Hindlimb muscle (tissue), 1 donor: Measurements from ENCODE around the gene AVPR2. TPM values are rescaled to one million over a fixed set of nuclear protein-coding genes. Genes with fewer than 3 reads are reported as not detected.

Experiments used
- DNase-seq: peaks from one replicate; pipeline ENCODE4 v3.0.0-alpha.2; 2013
- polyA plus RNA-seq: library from polyadenylated mRNA; unstranded; fragments of 120-200 nt; gene quantifications from one replicate; pipeline ENCODE4 v1.2.1, GENCODE V29; 2013; ENCODE audit not compliant: insufficient read length

The AVPR2 gene
- polyA plus RNA-seq, 1 donor: 1.4 TPM

GRCh38 chrX:153885968-153886903 lies 18.2 kb upstream of the AVPR2 start, which contains the start of gene L1CAM:
L1CAM (minus strand) TSS chrX:153886173; CDS start chrX:153875836, 10,337 bp downstream.
- DNase-seq: no peak

DNA sequence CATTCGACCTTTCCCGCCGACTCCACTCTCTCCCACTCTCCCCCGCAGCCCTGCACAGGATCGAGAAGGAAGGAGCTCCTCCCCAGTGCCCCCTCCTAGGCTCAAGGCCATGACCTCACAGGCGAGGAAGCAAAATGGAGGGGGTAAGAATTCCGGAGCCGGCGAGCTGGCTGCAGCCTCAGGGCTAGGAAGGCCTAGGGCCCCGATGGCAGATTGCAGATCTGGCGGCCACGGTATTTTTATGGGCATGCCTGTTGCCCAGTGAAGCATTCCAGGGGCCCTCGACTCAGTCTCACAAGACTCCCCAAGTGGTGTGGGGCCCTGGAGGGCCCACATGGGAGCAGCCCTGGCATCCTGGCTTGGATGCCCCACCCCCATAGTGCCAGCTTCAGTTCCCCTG lies 17.6 kb upstream of the AVPR2 start:
- DNase-seq: no peak

GRCh38 chrX:153887385-153887784 lies 17.1 kb upstream of the AVPR2 start:
- no peak for DNase-seq

DNA sequence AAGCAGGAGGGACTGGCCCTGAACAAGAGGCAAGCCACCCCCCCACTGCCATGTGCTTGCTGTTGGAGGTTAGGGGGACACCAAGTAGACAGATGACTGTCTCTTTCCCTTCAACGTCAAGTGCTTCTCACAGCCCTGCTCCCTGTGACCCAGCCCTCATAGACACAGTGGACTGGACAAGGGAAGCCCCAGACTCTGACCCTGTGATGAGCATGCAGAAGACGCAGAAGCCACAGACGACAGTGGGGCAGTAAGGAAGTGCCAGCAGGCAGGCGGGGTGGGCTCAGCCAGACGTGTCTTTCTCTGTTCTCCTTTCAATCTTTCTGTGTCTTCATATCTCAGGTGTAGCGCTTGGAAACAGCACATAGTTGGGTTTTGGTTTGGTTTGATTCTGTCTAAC lies 16.1 kb upstream of the AVPR2 start:
- DNase-seq: no peak

- no peak for DNase-seq
Measured at GRCh38 chrX:153889123-153889522, 15.3 kb upstream of the AVPR2 start.

DNA sequence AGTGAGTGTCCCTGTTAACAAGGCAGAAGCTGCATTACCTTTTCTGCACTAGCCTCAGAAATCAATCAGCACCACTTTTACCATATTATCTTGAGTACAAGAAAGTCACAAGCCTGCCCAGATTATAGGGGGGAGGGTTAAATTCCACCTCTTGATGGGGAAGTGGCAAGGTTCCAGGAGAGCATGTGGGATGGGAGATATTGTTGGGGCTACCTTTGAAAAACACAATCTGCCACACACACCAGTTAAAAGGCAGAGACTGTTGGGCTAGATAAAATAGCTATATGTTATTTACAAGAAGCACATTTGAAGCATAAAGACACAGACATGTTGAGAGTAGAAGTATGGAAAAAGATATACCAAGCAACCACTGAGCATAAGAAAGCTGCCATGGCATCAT lies 6.6 kb upstream of the AVPR2 start:
- no peak for DNase-seq

DNA sequence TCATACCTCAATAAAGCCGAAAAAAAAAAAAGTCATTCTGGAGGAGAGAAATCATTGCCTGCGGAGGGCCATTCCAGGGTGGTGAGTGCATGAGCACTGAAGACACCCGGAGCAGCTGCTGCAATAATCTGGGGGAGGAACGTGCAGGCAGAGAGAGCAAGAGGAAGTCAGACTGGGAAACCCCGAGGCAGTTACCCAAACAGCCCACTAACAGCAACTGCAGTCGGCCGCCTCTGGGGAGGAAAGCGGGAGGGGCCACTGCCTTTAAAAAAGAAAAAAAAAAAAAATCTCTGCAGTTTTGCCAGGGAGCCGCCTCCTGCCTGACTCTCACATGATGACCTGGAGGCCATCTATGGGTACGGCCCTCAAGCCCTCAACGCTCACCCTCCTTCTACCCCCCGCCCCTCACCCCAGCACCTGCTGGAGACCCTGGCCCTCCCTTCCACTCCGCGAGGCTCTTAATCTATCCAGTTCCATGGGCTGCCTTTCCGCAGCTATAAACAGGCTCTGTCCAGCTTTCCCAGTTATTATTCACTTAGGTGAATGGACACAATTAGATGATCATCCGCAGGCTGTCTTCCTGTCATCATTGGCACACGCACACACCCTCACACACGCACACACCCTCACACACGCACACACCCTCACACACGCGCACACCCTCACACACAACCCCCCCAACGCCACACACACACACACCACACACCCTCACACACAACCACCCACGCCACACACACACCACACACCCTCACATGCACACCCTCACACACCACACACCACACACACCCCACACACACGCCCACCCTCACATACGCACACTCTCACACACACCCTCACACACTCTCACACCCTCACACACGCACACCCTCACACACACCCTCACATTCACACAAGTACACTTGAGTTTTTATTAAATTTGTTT lies 3.4 kb upstream of the AVPR2 start:
- peak; percentile 46 for DNase-seq

DNA sequence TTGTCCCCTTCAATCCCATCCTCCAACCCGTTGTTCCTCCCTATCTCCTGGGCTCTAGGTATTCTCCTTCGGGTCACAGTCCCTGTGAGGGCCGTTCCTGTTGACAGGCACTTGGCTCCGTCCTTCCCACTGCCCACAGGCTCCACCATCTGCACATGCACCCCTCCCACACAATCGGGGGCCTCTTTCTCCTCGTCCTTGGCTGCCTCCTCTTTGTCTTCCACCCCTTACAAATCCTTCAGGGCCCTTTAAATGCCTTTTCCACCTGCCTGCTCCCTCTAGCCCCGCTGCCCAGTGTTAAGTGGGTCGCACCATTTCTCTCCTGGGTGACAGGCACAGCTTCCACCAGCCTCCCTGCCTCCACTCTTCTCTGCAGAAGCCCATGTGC lies 2.7 kb upstream of the AVPR2 start:
- DNase-seq: no peak

DNA sequence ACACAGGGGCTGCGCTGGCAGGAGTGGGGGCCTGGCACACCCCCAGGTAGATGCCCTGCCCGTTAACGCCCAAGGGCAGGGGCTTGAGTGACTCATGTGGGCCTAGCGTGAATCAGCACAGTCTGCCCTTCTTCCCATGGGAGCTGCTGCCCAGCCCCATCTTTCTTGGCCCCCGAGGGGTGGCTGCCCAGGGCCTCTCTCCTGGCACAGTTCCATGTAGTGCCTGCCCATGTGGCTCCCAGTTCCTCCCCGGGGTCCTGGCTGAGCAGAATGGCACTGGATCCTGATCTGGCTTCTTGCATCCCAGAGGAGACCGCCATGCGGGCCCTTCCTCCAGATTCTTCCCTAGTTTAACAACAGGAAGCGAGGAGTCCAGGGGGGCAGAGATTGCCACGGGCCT lies 2.1 kb upstream of the AVPR2 start:
- DNase-seq: no peak

- no peak for DNase-seq
Measured at GRCh38 chrX:153903238-153903980, 1.1 kb upstream of the AVPR2 start.

GRCh38 chrX:153905481-153906095 lies 1.1 kb downstream of the AVPR2 start:
- no peak for DNase-seq

DNA sequence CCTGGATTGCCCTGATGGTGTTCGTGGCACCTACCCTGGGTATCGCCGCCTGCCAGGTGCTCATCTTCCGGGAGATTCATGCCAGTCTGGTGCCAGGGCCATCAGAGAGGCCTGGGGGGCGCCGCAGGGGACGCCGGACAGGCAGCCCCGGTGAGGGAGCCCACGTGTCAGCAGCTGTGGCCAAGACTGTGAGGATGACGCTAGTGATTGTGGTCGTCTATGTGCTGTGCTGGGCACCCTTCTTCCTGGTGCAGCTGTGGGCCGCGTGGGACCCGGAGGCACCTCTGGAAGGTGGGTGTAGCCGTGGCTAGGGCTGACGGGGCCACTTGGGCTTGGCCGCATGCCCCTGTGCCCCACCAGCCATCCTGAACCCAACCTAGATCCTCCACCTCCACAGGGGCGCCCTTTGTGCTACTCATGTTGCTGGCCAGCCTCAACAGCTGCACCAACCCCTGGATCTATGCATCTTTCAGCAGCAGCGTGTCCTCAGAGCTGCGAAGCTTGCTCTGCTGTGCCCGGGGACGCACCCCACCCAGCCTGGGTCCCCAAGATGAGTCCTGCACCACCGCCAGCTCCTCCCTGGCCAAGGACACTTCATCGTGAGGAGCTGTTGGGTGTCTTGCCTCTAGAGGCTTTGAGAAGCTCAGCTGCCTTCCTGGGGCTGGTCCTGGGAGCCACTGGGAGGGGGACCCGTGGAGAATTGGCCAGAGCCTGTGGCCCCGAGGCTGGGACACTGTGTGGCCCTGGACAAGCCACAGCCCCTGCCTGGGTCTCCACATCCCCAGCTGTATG lies 1.8 kb downstream of the AVPR2 start:
- DNase-seq: no peak

DNA sequence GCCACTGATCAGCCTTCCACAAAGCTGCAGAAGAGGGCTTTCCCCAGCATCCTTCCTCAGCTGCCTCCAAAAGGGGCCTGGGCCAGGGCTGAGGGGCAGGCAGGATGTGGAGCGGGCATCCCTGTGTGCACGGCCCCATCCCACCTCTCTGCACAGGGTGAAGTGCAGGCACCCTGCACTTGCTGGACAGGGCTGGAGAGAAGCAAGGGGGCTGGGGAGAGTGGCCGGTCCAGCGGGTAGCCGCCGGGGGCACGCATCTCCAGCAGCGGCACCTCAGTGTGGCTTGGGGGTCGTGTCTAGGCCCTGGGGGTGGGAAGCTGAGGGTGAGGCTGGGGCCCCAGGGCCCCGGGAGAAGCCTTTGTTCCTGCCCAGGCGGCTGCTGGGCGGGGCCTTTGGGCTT lies 3.0 kb downstream of the AVPR2 start:
- no peak for DNase-seq

GRCh38 chrX:153908219-153908860 lies 3.9 kb downstream of the AVPR2 start:
- no peak for DNase-seq

GRCh38 chrX:153909024-153909979 lies 4.8 kb downstream of the AVPR2 start:
- DNase-seq: no peak

GRCh38 chrX:153909980-153910360 lies 5.5 kb downstream of the AVPR2 start:
- DNase-seq: no peak

GRCh38 chrX:153910446-153910845 lies 6.0 kb downstream of the AVPR2 start:
- DNase-seq: no peak

- no peak for DNase-seq
Measured at GRCh38 chrX:153911798-153912197, 7.3 kb downstream of the AVPR2 start.

DNA sequence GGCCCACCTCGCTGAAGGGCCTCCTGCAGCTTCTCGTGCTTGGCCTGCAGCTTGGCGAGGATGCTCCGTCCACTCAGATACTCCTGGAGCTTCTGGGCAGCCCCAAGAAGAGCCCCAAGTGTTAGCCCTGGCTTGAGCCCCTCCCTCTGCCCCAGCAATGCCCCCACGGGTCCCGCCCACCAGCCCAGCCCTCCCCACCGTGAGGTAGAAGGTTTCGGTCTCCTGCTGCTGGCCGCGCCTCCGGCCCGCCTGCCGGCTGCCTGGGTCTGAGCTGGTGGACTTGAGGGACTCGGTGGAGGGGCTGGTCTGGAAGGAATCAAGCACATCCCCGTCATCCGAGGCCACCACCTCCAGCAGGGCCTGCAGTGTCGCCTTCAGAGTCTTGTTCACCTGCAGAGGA lies 8.7 kb downstream of the AVPR2 start:
- DNase-seq: no peak

DNA sequence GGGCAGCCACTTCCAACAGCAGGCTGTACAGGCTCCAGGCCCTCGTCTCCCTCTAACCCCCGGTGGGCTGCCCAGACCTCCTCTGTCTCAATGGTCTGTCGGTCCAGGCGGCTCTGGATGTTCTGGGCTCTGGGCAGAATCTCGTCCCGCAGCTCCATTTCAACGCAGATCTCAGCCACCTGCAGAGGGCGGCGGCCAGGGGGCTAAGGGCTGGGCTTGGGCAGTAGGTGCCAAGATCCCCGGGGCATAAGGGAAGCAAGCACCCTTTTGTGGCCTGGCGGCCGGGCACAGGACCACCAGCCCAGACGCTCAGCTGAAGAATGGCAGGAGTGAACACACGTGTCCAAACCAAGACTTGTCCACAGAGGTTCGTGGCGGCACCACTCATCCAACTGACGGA lies 9.2 kb downstream of the AVPR2 start:
- DNase-seq: no peak
